ENCODE data around the gene INPP4A. TPM values are rescaled to one million over a fixed set of nuclear protein-coding genes. Genes with fewer than 3 reads are reported as not detected.
A peak's percentile ranks its signal among the peaks of the same experiment; 100 is the strongest.
"Not testable (repeated sequence)": the region's sequence is repeated elsewhere in the genome, so short reads cannot be mapped to it uniquely, and the experiment has no call there.

INPP4A gene
- total RNA-seq, 1 experiment from 2014 or later, result 8.4 TPM

GRCh38 chr2:98426771-98427170 is 17.9 kb upstream of the INPP4A start:
- no peak for DNase-seq

GRCh38 chr2:98432145-98432544 is 12.5 kb upstream of the INPP4A start:
- H3K36me3 ChIP-seq, result no peaks in the 10 kb centered on the region
- DNase-seq, result no peak
- no peak overlapping the region for H3K4me3 ChIP-seq

More at GRCh38 chr2:98426771-98427170, 17.9 kb upstream of the INPP4A start:
- no peaks in the 10 kb centered on the region for H3K27me3 ChIP-seq
- no peak overlapping the region for H3K4me3 ChIP-seq
- H3K9me3 ChIP-seq, result peaks cover 7% of the 10 kb centered on the region
- H3K36me3 ChIP-seq, result no peaks in the 10 kb centered on the region

GRCh38 chr2:98433363-98433964 is 11.2 kb upstream of the INPP4A start:
- DNase-seq, result no peak
- Histone ChIP-seq H3K9me3 (peaks cover 6% of the 10 kb centered on the region), H3K4me3 (no peak overlapping the region), H3K27me3 (no peaks in the 10 kb centered on the region; the same call in 1 of the 2 replicates), H3K36me3 (no peaks in the 10 kb centered on the region)

More at GRCh38 chr2:98432145-98432544, 12.5 kb upstream of the INPP4A start:
- Histone ChIP-seq H3K9me3 (peaks cover 6% of the 10 kb centered on the region), H3K27me3 (no peaks in the 10 kb centered on the region)

GRCh38 chr2:98434492-98434891 is 10.2 kb upstream of the INPP4A start:
- no peak overlapping the region for H3K4me3 ChIP-seq
- H3K36me3 ChIP-seq, result no peaks in the 10 kb centered on the region
- peaks cover 12% of the 10 kb centered on the region for H3K9me3 ChIP-seq
- peaks cover 2% of the 10 kb centered on the region; the same call in 1 of the 2 replicates for H3K27me3 ChIP-seq
- DNase-seq, result no peak

GRCh38 chr2:98435670-98436069 is 9.0 kb upstream of the INPP4A start:
- H3K27me3 ChIP-seq, H3K4me3 ChIP-seq, DNase-seq, H3K36me3 ChIP-seq: not testable (repeated sequence)
- H3K9me3 ChIP-seq, result peaks cover 12% of the 10 kb centered on the region

- DNase-seq, result no peak
- peaks cover 12% of the 10 kb centered on the region for H3K9me3 ChIP-seq
- peaks cover 2% of the 10 kb centered on the region; the same call in 1 of the 2 replicates for H3K27me3 ChIP-seq
- H3K4me3 ChIP-seq, result no peak overlapping the region
- H3K36me3 ChIP-seq, result no peaks in the 10 kb centered on the region
These were observed 7.9 kb upstream of the INPP4A start for GRCh38 chr2:98436734-98437133.

- Histone ChIP-seq H3K9me3 (peaks cover 6% of the 10 kb centered on the region; the same call in 1 of the 2 replicates), H3K4me3 (no peak overlapping the region), H3K36me3 (no peaks in the 10 kb centered on the region), H3K27me3 (peaks cover 2% of the 10 kb centered on the region; the same call in 1 of the 2 replicates)
- DNase-seq, result no peak
These were observed 6.2 kb upstream of the INPP4A start for GRCh38 chr2:98438190-98439133.

GRCh38 chr2:98441706-98442450 is 2.8 kb upstream of the INPP4A start:
- Histone ChIP-seq H3K4me3 (no peak overlapping the region), H3K27me3 (peaks cover 2% of the 10 kb centered on the region; the same call in 1 of the 2 replicates), H3K9me3 (peaks cover 6% of the 10 kb centered on the region; the same call in 1 of the 2 replicates), H3K36me3 (no peaks in the 10 kb centered on the region)
- DNase-seq, result no peak

- Histone ChIP-seq H3K4me3 (no peak overlapping the region), H3K9me3 (peaks cover 6% of the 10 kb centered on the region; the same call in 1 of the 2 replicates)
These were observed 2.2 kb upstream of the INPP4A start for GRCh38 chr2:98442488-98442887.

GRCh38 chr2:98445177-98445682 is 572 bp downstream of the INPP4A start:
- no peaks in the 10 kb centered on the region for H3K9me3 ChIP-seq
- DNase-seq, result peak; percentile 24
- H3K27me3 ChIP-seq, result no peaks in the 10 kb centered on the region
- peak overlapping the region; percentile 60 for H3K4me3 ChIP-seq
- no peaks in the 10 kb centered on the region for H3K36me3 ChIP-seq

More at GRCh38 chr2:98442488-98442887, 2.2 kb upstream of the INPP4A start:
- H3K27me3 ChIP-seq, result peaks cover 2% of the 10 kb centered on the region; the same call in 1 of the 2 replicates
- no peaks in the 10 kb centered on the region for H3K36me3 ChIP-seq
- DNase-seq, result no peak

GRCh38 chr2:98445683-98446581 is 1.3 kb downstream of the INPP4A start:
- DNase-seq, result no peak
- Histone ChIP-seq H3K27me3 (no peaks in the 10 kb centered on the region), H3K36me3 (no peaks in the 10 kb centered on the region), H3K4me3 (peak overlapping the region; percentile 60), H3K9me3 (no peaks in the 10 kb centered on the region)

GRCh38 chr2:98446850-98447249 is 2.2 kb downstream of the INPP4A start:
- DNase-seq, result no peak
- H3K36me3 ChIP-seq, result no peaks in the 10 kb centered on the region
- no peaks in the 10 kb centered on the region for H3K9me3 ChIP-seq
- no peaks in the 10 kb centered on the region for H3K27me3 ChIP-seq
- H3K4me3 ChIP-seq, result no peak overlapping the region

GRCh38 chr2:98448441-98449145 is 3.9 kb downstream of the INPP4A start:
- H3K4me3 ChIP-seq, result no peak overlapping the region
- no peak for DNase-seq
- H3K36me3 ChIP-seq, result no peaks in the 10 kb centered on the region
- H3K9me3 ChIP-seq, result no peaks in the 10 kb centered on the region
- no peaks in the 10 kb centered on the region for H3K27me3 ChIP-seq

- no peaks in the 10 kb centered on the region for H3K27me3 ChIP-seq
- no peak overlapping the region for H3K4me3 ChIP-seq
- no peaks in the 10 kb centered on the region for H3K9me3 ChIP-seq
- DNase-seq, result no peak
- H3K36me3 ChIP-seq, result peaks cover 10% of the 10 kb centered on the region
These were observed 7.9 kb downstream of the INPP4A start for GRCh38 chr2:98452396-98453027.

GRCh38 chr2:98453083-98453482 is 8.4 kb downstream of the INPP4A start:
- H3K27me3 ChIP-seq, result no peaks in the 10 kb centered on the region
- no peak overlapping the region for H3K4me3 ChIP-seq
- H3K9me3 ChIP-seq, result no peaks in the 10 kb centered on the region
- DNase-seq, result no peak
- H3K36me3 ChIP-seq, result peaks cover 10% of the 10 kb centered on the region
